HG02943 (cell line): ENCODE measurements around the gene PCSK1.
"Not testable (repeated sequence)": the region's sequence is repeated elsewhere in the genome, so short reads cannot be mapped to it uniquely, and the experiment has no call there.

Source experiments
- ATAC-seq: cut with Tn5 transposase; IDR thresholded peaks from one replicate; pipeline ENCODE4 v1.9.1; 2021; ENCODE audit warnings: mild to moderate bottlenecking, low read depth, moderate library complexity; ENCODE audit not compliant: unreplicated experiment

The PCSK1 gene

GRCh38 chr5:96374653-96375052 lies 58.4 kb downstream of the PCSK1 start:
- ATAC-seq, result no peak

GRCh38 chr5:96373381-96373733 lies 59.7 kb downstream of the PCSK1 start:
- no peak for ATAC-seq

- no peak for ATAC-seq
These were observed 60.2 kb downstream of the PCSK1 start for GRCh38 chr5:96372726-96373380.

GRCh38 chr5:96370976-96371375 lies 62.1 kb downstream of the PCSK1 start:
- no peak for ATAC-seq

- ATAC-seq, result not testable (repeated sequence)
These were observed 65.7 kb downstream of the PCSK1 start for GRCh38 chr5:96367337-96367736.

GRCh38 chr5:96354237-96354636 lies 78.8 kb downstream of the PCSK1 start:
- ATAC-seq, result no peak

GRCh38 chr5:96353220-96353619 lies 79.8 kb downstream of the PCSK1 start:
- ATAC-seq, result no peak

GRCh38 chr5:96350678-96351077 lies 82.4 kb downstream of the PCSK1 start:
- ATAC-seq, result no peak

GRCh38 chr5:96348536-96348935 lies 84.5 kb downstream of the PCSK1 start:
- no peak for ATAC-seq

GRCh38 chr5:96347502-96348292 lies 85.4 kb downstream of the PCSK1 start:
- no peak for ATAC-seq

GRCh38 chr5:96344678-96345577 lies 88.1 kb downstream of the PCSK1 start:
- ATAC-seq, result peak; percentile 83

- ATAC-seq, result no peak
These were observed 90.0 kb downstream of the PCSK1 start for GRCh38 chr5:96343094-96343493.

GRCh38 chr5:96342581-96342980 lies 90.5 kb downstream of the PCSK1 start:
- no peak for ATAC-seq
